K562 (cell line): ENCODE measurements around the gene ERCC1. TPM values are rescaled to one million over a fixed set of nuclear protein-coding genes. Genes with fewer than 3 reads are reported as not detected.

Source experiments
- ETV5 ChIP-seq: sonication (generic); formaldehyde crosslinking; IDR thresholded peaks from 2 replicates; pipeline ENCODE4 v1.4.0; 2020; ENCODE audit warnings: low read depth, mild to moderate bottlenecking, missing genetic modification reagents
- KLF1 ChIP-seq: fragments of 450-650 bp; IDR thresholded peaks from 2 replicates; pipeline ENCODE4 v1.6.1; 2016; ENCODE audit warnings: missing genetic modification characterization, missing compliant biosample characterization
- MIER1 ChIP-seq: fragments of 450-650 bp; IDR thresholded peaks from 2 replicates; pipeline ENCODE4 v1.6.1; 2016; ENCODE audit warnings: antibody characterized with exemption, mild to moderate bottlenecking, low read depth
- POLR2A ChIP-seq: fragments of 450-650 bp; conservative IDR thresholded peaks from 2 replicates; pipeline ENCODE4 v1.6.1; 2016
- RHOXF2B ChIP-seq: fragments of 250-450 bp; sonication (Bioruptor Pico); conservative IDR thresholded peaks from 2 replicates; pipeline ENCODE4 v1.5.1; 2021
- SMAD1 ChIP-seq: fragments of 150-350 bp; IDR thresholded peaks from 2 replicates; pipeline ENCODE4 v1.6.1; 2014; ENCODE audit warnings: low read length, low read depth; ENCODE audit not compliant: partially characterized antibody
- polyA plus RNA-seq, 8 experiments: library from polyadenylated mRNA; depleted of rRNA in 4 of 8; stranded (reverse) in 5 of 8; unstranded in 3 of 8; fragments of >200 nt; fragmentation: Nextera tagmentation in 2 of 8; fragmentation: Illumina TruSeq in 1 of 8; extraction: Ambion mirVana in 2 of 8; extraction: Trizol in 1 of 8; gene quantifications; 2 replicates each; pipeline versions ENCODE4 v1.2.1 to v1.2.3, GENCODE V29; 2011 to 2014; ENCODE audit warnings: inconsistent platforms in 1 of 8, missing spikeins in 1 of 8
- total RNA-seq, 7 experiments: library from RNA; depleted of rRNA in 6 of 7; stranded (reverse); fragments of >200 nt in 6 of 7; fragmentation: Illumina TruSeq in 2 of 7; extraction: Trizol in 2 of 7; gene quantifications; 2 replicates each; pipeline versions ENCODE4 v1.2.1 to v1.2.3, GENCODE V29; 2011 to 2021; ENCODE audit warnings: low replicate concordance in 1 of 7
- TF ChIP-seq, protein P1 (sequence below), 2 experiments: fragments of 450-650 bp in 1 of 2; IDR thresholded peaks; 2 replicates each; pipeline ENCODE4 v1.6.1; 2011 to 2017; ENCODE audit warnings: low read depth in 2 of 2, antibody characterized with exemption in 1 of 2, borderline replicate concordance in 1 of 2, low read length in 1 of 2, mild to moderate bottlenecking in 1 of 2, mixed read lengths in 1 of 2; ENCODE audit not compliant: control insufficient read depth in 1 of 2
- TF ChIP-seq, protein P2 (sequence below), 2 experiments: fragments of 450-650 bp; IDR thresholded peaks; 2 replicates each; pipeline ENCODE4 v1.6.1; 2016; ENCODE audit warnings: mild to moderate bottlenecking in 2 of 2, borderline replicate concordance in 1 of 2, low read depth in 1 of 2, moderate library complexity in 1 of 2
- TF ChIP-seq, protein P3 (sequence below): fragments of 450-650 bp; IDR thresholded peaks from 2 replicates; pipeline ENCODE4 v1.6.1; 2017; ENCODE audit warnings: antibody characterized with exemption
- TF ChIP-seq, protein P4 (sequence below): IDR thresholded peaks from 2 replicates; pipeline ENCODE4 v1.6.1; 2014; ENCODE audit warnings: antibody characterized with exemption

Gene ERCC1
- total and polyA plus RNA-seq, 9 of the 15 experiments (the other 6 are each of a cell fraction or from before 2014, with no cell fraction given): 9.3 to 92.6 (median 60.0) TPM

DNA sequence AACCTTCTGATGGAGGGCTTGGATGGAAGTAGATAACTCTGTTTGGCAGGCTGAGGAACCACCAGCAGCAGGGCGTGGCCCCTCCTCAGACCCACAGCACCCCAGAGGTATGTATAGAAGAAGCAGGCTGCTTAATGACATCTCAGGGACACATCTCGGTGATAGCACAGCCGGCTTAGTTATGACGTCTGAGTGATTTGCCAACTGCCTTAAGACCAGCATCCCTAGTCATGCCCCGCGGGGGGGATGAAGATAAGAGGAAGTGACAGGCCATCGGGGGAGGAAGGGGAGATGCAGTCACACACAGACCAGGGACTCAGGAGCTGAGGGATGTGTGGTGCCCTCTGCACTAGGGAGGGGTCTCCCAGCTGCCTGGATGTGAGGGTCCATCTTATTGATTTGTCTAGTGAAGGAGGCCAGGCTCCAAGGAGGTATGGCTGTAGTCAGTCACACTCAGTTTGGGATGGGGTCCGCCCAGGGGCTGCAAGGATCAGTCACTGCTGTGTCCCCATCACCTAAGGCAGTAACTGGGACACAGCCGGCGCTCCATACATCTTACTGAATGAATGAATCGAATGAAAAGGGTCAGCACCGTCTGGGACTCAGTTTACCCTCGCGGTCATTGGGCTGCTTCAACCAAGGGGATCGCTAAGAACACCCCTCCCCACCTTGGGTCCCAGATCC is 19.2 kb upstream of the ERCC1 start (continued):
- TF ChIP-seq, protein P1, sequence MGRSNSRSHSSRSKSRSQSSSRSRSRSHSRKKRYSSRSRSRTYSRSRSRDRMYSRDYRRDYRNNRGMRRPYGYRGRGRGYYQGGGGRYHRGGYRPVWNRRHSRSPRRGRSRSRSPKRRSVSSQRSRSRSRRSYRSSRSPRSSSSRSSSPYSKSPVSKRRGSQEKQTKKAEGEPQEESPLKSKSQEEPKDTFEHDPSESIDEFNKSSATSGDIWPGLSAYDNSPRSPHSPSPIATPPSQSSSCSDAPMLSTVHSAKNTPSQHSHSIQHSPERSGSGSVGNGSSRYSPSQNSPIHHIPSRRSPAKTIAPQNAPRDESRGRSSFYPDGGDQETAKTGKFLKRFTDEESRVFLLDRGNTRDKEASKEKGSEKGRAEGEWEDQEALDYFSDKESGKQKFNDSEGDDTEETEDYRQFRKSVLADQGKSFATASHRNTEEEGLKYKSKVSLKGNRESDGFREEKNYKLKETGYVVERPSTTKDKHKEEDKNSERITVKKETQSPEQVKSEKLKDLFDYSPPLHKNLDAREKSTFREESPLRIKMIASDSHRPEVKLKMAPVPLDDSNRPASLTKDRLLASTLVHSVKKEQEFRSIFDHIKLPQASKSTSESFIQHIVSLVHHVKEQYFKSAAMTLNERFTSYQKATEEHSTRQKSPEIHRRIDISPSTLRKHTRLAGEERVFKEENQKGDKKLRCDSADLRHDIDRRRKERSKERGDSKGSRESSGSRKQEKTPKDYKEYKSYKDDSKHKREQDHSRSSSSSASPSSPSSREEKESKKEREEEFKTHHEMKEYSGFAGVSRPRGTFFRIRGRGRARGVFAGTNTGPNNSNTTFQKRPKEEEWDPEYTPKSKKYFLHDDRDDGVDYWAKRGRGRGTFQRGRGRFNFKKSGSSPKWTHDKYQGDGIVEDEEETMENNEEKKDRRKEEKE (IDR thresholded peaks at IDR 0.05; ENCODE audit: borderline replicate concordance in 1 of 2, control insufficient read depth in 1 of 2, low read depth in 2 of 2, low read length in 1 of 2): no peak
- TF ChIP-seq, protein P2, sequence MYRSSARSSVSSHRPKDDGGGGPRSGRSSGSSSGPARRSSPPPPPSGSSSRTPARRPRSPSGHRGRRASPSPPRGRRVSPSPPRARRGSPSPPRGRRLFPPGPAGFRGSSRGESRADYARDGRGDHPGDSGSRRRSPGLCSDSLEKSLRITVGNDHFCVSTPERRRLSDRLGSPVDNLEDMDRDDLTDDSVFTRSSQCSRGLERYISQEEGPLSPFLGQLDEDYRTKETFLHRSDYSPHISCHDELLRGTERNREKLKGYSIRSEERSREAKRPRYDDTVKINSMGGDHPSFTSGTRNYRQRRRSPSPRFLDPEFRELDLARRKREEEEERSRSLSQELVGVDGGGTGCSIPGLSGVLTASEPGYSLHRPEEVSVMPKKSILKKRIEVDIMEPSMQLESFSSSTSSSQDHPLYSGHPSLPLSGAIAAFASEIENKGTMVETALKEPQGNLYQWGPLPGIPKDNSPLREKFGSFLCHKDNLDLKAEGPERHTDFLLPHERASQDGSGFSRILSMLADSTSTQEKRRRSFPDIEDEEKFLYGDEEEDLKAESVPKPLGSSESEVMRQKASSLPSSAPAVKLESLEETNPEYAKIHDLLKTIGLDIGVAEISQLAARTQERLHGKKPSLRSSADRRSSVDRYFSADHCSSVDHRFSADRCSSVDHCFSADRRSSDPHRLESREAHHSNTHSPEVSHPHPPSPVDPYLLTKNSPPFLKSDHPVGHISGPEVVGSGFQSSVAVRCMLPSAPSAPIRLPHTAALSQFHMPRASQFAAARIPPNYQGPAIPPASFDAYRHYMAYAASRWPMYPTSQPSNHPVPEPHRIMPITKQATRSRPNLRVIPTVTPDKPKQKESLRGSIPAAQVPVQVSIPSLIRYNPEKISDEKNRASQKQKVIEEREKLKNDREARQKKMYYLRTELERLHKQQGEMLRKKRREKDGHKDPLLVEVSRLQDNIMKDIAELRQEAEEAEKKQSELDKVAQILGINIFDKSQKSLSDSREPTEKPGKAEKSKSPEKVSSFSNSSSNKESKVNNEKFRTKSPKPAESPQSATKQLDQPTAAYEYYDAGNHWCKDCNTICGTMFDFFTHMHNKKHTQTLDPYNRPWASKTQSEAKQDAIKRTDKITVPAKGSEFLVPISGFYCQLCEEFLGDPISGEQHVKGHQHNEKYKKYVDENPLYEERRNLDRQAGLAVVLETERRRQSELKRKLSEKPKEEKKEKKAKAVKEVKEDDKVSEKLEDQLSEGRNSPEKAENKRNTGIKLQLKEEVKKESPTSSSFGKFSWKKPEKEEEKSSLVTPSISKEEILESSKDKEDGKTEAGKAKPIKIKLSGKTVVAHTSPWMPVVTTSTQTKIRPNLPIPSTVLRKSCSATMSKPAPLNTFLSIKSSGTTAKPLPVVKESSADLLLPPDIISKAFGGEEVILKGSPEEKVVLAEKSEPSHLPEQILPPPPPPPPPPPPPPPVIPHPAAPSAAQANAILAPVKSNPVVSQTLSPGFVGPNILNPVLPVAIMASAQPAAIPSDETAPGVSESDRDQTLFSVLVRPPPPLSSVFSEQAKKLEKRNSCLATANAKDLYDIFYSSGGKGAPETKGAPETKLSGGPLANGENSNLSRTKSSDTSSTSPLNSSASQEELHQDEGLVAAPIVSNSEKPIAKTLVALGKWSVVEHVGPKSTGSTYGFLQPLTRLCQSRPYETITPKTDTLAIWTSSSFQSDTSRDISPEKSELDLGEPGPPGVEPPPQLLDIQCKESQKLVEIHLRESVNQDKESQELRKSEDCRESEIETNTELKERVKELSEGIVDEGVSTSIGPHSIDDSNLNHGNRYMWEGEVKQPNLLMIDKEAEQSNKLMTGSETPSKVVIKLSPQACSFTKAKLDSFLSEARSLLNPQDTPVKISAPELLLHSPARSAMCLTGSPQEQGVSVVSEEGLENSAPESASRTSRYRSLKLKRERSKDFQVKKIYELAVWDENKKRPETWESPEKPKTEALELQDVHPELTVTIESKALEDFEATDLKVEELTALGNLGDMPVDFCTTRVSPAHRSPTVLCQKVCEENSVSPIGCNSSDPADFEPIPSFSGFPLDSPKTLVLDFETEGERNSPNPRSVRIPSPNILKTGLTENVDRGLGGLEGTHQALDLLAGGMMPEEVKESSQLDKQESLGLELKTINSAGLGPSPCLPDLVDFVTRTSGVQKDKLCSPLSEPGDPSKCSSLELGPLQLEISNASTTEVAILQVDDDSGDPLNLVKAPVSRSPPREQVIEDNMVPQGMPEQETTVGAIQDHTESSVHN (IDR thresholded peaks at IDR 0.05; ENCODE audit: borderline replicate concordance in 1 of 2, low read depth in 1 of 2): peak in 1 of 2 experiments; percentile 70; a peak in 2 of 4 replicates
- TF ChIP-seq MIER1: no peak
- no peak for TF ChIP-seq SMAD1
- TF ChIP-seq, protein P3, sequence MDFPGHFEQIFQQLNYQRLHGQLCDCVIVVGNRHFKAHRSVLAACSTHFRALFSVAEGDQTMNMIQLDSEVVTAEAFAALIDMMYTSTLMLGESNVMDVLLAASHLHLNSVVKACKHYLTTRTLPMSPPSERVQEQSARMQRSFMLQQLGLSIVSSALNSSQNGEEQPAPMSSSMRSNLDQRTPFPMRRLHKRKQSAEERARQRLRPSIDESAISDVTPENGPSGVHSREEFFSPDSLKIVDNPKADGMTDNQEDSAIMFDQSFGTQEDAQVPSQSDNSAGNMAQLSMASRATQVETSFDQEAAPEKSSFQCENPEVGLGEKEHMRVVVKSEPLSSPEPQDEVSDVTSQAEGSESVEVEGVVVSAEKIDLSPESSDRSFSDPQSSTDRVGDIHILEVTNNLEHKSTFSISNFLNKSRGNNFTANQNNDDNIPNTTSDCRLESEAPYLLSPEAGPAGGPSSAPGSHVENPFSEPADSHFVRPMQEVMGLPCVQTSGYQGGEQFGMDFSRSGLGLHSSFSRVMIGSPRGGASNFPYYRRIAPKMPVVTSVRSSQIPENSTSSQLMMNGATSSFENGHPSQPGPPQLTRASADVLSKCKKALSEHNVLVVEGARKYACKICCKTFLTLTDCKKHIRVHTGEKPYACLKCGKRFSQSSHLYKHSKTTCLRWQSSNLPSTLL: 0 out of 2 replicates have a peak, but pooled peaks have one; percentile 26
- TF ChIP-seq, protein P4, sequence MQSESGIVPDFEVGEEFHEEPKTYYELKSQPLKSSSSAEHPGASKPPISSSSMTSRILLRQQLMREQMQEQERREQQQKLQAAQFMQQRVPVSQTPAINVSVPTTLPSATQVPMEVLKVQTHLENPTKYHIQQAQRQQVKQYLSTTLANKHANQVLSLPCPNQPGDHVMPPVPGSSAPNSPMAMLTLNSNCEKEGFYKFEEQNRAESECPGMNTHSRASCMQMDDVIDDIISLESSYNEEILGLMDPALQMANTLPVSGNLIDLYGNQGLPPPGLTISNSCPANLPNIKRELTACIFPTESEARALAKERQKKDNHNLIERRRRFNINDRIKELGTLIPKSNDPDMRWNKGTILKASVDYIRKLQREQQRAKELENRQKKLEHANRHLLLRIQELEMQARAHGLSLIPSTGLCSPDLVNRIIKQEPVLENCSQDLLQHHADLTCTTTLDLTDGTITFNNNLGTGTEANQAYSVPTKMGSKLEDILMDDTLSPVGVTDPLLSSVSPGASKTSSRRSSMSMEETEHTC: peak; percentile 81
- TF ChIP-seq RHOXF2B (CRISPR knock-in tag): no peak
- TF ChIP-seq ETV5: peak; percentile 63; the same call in 1 of the 2 replicates
- peak; percentile 60 for TF ChIP-seq POLR2A
- TF ChIP-seq KLF1 (tag): peak; percentile 65; the same call in 1 of the 2 replicates
